Mesendoderm (in vitro differentiated cells): ENCODE measurements around the gene FBF1.
"Not testable (repeated sequence)": the region's sequence is repeated elsewhere in the genome, so short reads cannot be mapped to it uniquely, and the experiment has no call there.

Experiments used
- DNase-seq: peaks from one replicate; pipeline ENCODE4 v3.0.0; 2013
- H2AK5ac ChIP-seq: 2 replicates; pipeline ENCODE4 v1.6.1; 2013; ENCODE audit warnings: low read length, inconsistent platforms
- H2BK120ac ChIP-seq: 2 replicates; pipeline ENCODE4 v1.6.1; 2013; ENCODE audit warnings: low read depth, mild to moderate bottlenecking, low read length, moderate library complexity, mixed read lengths
- H2BK15ac ChIP-seq: replicated peaks from 2 replicates; pipeline ENCODE4 v1.6.1; 2013; ENCODE audit warnings: low read depth, mild to moderate bottlenecking, moderate library complexity
- H2BK5ac ChIP-seq: 2 replicates; pipeline ENCODE4 v1.6.1; 2013; ENCODE audit warnings: low read length, inconsistent platforms
- H3K18ac ChIP-seq: 2 replicates; pipeline ENCODE4 v1.6.1; 2013; ENCODE audit warnings: mild to moderate bottlenecking, low read length, mixed read lengths
- H3K23ac ChIP-seq: one replicate; pipeline ENCODE4 v1.6.1; 2013; ENCODE audit warnings: low read length
- H3K27ac ChIP-seq: 2 replicates; pipeline ENCODE4 v1.5.1; 2013; ENCODE audit warnings: low read depth, mild to moderate bottlenecking, inconsistent platforms, low read length, moderate library complexity
- H3K27me3 ChIP-seq: 2 replicates; pipeline ENCODE4 v1.6.1; 2013; ENCODE audit warnings: low read length, control low read depth, mild to moderate bottlenecking, inconsistent platforms; ENCODE audit not compliant: insufficient read depth, poor library complexity
- H3K36me3 ChIP-seq: 2 replicates; pipeline ENCODE4 v1.6.1; 2013; ENCODE audit warnings: low read length, inconsistent platforms; ENCODE audit not compliant: control insufficient read depth, insufficient read depth
- H3K4ac ChIP-seq: one replicate; pipeline ENCODE4 v1.6.1; 2013; ENCODE audit warnings: low read depth, mild to moderate bottlenecking, low read length, moderate library complexity
- H3K4me1 ChIP-seq: 2 replicates; pipeline ENCODE4 v1.6.1; 2013; ENCODE audit warnings: low read depth, low read length, inconsistent platforms; ENCODE audit not compliant: control insufficient read depth
- H3K4me2 ChIP-seq: 2 replicates; pipeline ENCODE4 v1.6.1; 2013; ENCODE audit warnings: low read length
- H3K4me3 ChIP-seq: 2 replicates; pipeline ENCODE4 v1.5.1; 2013; ENCODE audit warnings: mild to moderate bottlenecking, low read length
- H3K56ac ChIP-seq: one replicate; pipeline ENCODE4 v1.6.1; 2013; ENCODE audit warnings: low read length
- H3K79me1 ChIP-seq: 2 replicates; pipeline ENCODE4 v1.6.1; 2013; ENCODE audit warnings: low read length, inconsistent platforms
- H3K79me2 ChIP-seq: 2 replicates; pipeline ENCODE4 v1.6.1; 2013; ENCODE audit warnings: mild to moderate bottlenecking, low read length; ENCODE audit not compliant: control insufficient read depth, insufficient read depth
- H3K9ac ChIP-seq: 2 replicates; pipeline ENCODE4 v1.6.1; 2013; ENCODE audit warnings: low read length, inconsistent platforms
- H4K5ac ChIP-seq: one replicate; pipeline ENCODE4 v1.6.1; 2013; ENCODE audit warnings: low read length
- H4K8ac ChIP-seq: one replicate; pipeline ENCODE4 v1.6.1; 2013; ENCODE audit warnings: low read depth, mild to moderate bottlenecking, control low read depth, low read length, moderate library complexity
- WGBS: extraction: QIAGEN DNeasy Blood & Tissue Kit; methylation state at CpG from one replicate; pipeline ENCODE4 v1.1.7; 2013; ENCODE audit warnings: low lambda C conversion rate, missing lambda C conversion rate; ENCODE audit not compliant: insufficient coverage; ENCODE audit errors: extremely low coverage; 5-methylcytosine and 5-hydroxymethylcytosine counted together

FBF1 gene

DNA sequence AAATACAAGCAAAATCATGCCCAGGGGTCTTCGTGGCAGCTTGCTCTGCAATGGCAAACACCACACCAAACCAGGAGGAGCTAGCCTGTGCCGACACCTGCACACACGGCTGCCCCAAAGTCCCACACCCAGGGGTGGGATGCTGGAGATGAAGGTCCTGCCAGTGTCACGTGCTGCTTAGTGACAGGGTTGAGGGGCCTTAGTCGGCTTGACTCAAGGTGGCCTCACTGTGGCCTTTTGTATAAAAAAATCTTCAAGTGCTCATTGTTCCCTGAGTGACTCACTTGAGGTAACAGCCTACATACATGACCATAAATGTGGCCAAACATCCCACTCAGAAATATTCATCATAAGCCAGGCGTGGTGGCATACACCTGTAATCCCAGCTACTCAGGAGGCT, 51.4 kb downstream of the FBF1 start:
- no peak overlapping the region for H3K9ac ChIP-seq
- no peak overlapping the region for H3K23ac ChIP-seq
- H3K36me3 ChIP-seq, result peaks cover 3% of the 10 kb centered on the region
- H2BK15ac ChIP-seq, result no peak overlapping the region
- DNase-seq, result no peak
- no peak overlapping the region for H3K4me3 ChIP-seq
- H4K8ac ChIP-seq, result no peak overlapping the region
- H2BK5ac ChIP-seq, result no peak overlapping the region
- no peak overlapping the region for H3K56ac ChIP-seq
- H3K79me1 ChIP-seq, result peaks cover 9% of the 10 kb centered on the region
- no peaks in the 10 kb centered on the region for H3K4me1 ChIP-seq
- peaks cover 7% of the 10 kb centered on the region for H3K79me2 ChIP-seq
- no peak overlapping the region for H3K4me2 ChIP-seq
- H3K27ac ChIP-seq, result no peak overlapping the region
- no peak overlapping the region for H2BK120ac ChIP-seq
- no peak overlapping the region for H3K18ac ChIP-seq
- no CpG with 5 or more reads among the region's 6 CpGs for WGBS
- no peak overlapping the region for H2AK5ac ChIP-seq
- no peak overlapping the region for H4K5ac ChIP-seq
- H3K4ac ChIP-seq, result no peak overlapping the region
- no peaks in the 10 kb centered on the region for H3K27me3 ChIP-seq

- WGBS, result no CpG with 5 or more reads among the region's 6 CpGs
- no peak overlapping the region for H2BK15ac ChIP-seq
- H3K23ac ChIP-seq, result no peak overlapping the region
- no peak overlapping the region for H3K18ac ChIP-seq
- H3K4me1 ChIP-seq, result no peaks in the 10 kb centered on the region
- H3K9ac ChIP-seq, result no peak overlapping the region
- H3K27me3 ChIP-seq, result no peaks in the 10 kb centered on the region
- peaks cover 2% of the 10 kb centered on the region for H3K79me1 ChIP-seq
- no peak overlapping the region for H3K56ac ChIP-seq
- H4K8ac ChIP-seq, result no peak overlapping the region
- H3K4me3 ChIP-seq, result no peak overlapping the region
- H2BK120ac ChIP-seq, result no peak overlapping the region
- H3K4me2 ChIP-seq, result no peak overlapping the region
- no peak for DNase-seq
- H3K36me3 ChIP-seq, result peaks cover 3% of the 10 kb centered on the region
- no peak overlapping the region for H3K27ac ChIP-seq
- H2AK5ac ChIP-seq, result no peak overlapping the region
- no peak overlapping the region for H4K5ac ChIP-seq
- H2BK5ac ChIP-seq, result no peak overlapping the region
- no peaks in the 10 kb centered on the region for H3K79me2 ChIP-seq
- H3K4ac ChIP-seq, result no peak overlapping the region
These were observed 52.4 kb downstream of the FBF1 start for GRCh38 chr17:75888484-75888883.

- not testable (repeated sequence) for H2BK15ac ChIP-seq, DNase-seq, H3K79me1 ChIP-seq, H2BK5ac ChIP-seq, H2AK5ac ChIP-seq, H3K18ac ChIP-seq, H3K4ac ChIP-seq, H3K23ac ChIP-seq, H3K4me3 ChIP-seq, H2BK120ac ChIP-seq, H3K79me2 ChIP-seq, H3K27me3 ChIP-seq, H3K27ac ChIP-seq, H3K4me1 ChIP-seq, H4K5ac ChIP-seq, H4K8ac ChIP-seq, H3K36me3 ChIP-seq, H3K9ac ChIP-seq, H3K4me2 ChIP-seq, H3K56ac ChIP-seq
- no CpG with 5 or more reads among the region's 9 CpGs for WGBS
These were observed 55.0 kb downstream of the FBF1 start for GRCh38 chr17:75885860-75886259.

DNA sequence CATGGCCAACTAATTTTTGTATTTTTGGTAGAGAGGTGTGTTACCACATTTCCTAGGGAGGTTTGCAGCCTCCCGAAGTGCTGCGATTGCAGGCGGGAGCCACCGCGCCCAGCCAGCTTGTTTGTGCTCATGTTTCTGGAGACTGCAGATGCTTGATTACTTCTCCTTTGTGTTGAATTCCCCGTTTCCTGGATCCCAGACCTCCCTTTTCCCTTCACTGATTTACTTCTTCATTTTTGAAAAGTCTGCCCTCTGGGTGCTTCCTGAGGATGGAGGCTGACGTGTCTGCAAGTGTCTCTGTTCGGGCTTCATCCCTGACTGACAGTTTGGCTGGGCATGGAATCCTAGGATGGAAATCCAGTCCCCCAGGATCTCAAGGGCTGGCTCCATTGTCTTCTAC, 55.4 kb downstream of the FBF1 start:
- no peak overlapping the region for H3K23ac ChIP-seq
- no peak overlapping the region for H2BK15ac ChIP-seq
- H3K27ac ChIP-seq, result no peak overlapping the region
- H2BK120ac ChIP-seq, result no peak overlapping the region
- H3K27me3 ChIP-seq, result no peaks in the 10 kb centered on the region
- H3K4ac ChIP-seq, result no peak overlapping the region
- H2BK5ac ChIP-seq, result no peak overlapping the region
- H3K36me3 ChIP-seq, result no peaks in the 10 kb centered on the region
- no peak overlapping the region for H4K5ac ChIP-seq
- no peak overlapping the region for H3K56ac ChIP-seq
- H2AK5ac ChIP-seq, result no peak overlapping the region
- no peaks in the 10 kb centered on the region for H3K79me1 ChIP-seq
- no peak overlapping the region for H3K4me2 ChIP-seq
- H4K8ac ChIP-seq, result no peak overlapping the region
- no peak overlapping the region for H3K18ac ChIP-seq
- no peak overlapping the region for H3K9ac ChIP-seq
- no peak for DNase-seq
- H3K4me1 ChIP-seq, result no peaks in the 10 kb centered on the region
- H3K4me3 ChIP-seq, result no peak overlapping the region
- no peaks in the 10 kb centered on the region for H3K79me2 ChIP-seq
- WGBS, result no CpG with 5 or more reads among the region's 8 CpGs

GRCh38 chr17:75881678-75882454, 59.0 kb downstream of the FBF1 start:
- Histone ChIP-seq H2BK120ac (no peak overlapping the region), H3K79me2 (no peaks in the 10 kb centered on the region), H3K4me2 (no peak overlapping the region), H2AK5ac (no peak overlapping the region), H3K4ac (no peak overlapping the region), H2BK15ac (no peak overlapping the region), H3K27me3 (no peaks in the 10 kb centered on the region), H2BK5ac (no peak overlapping the region), H4K5ac (no peak overlapping the region), H3K56ac (no peak overlapping the region), H4K8ac (no peak overlapping the region), H3K4me1 (no peaks in the 10 kb centered on the region), H3K4me3 (no peak overlapping the region), H3K23ac (no peak overlapping the region), H3K27ac (no peak overlapping the region), H3K18ac (no peak overlapping the region), H3K9ac (no peak overlapping the region), H3K79me1 (no peaks in the 10 kb centered on the region), H3K36me3 (no peaks in the 10 kb centered on the region)
- no CpG with 5 or more reads among the region's 15 CpGs for WGBS
- no peak for DNase-seq

DNA sequence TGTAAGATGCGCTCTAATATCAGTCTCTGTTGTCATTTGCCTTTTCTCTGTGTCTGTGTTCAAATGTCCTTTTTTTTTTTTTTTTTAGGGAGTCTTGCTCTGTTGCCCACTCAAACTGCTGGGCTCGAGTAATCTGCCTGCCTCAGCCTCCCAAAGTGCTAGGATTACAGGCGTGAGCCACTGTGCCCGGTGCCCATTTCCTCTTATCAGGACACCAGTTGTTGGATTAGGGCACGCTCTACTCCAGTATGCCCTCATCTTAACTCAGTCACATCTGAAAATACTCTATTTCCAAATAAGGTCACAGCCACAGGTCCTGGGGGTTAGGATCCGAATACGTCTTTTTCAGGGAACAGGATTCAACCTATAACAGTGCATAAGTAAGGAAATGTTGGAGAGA, 60.6 kb downstream of the FBF1 start:
- H3K23ac ChIP-seq, result no peak overlapping the region
- no peak overlapping the region for H3K4me3 ChIP-seq
- WGBS, result no CpG with 5 or more reads among the region's 7 CpGs

More for the DNA sequence above, 60.6 kb downstream of the FBF1 start:
- H3K27ac ChIP-seq, result no peak overlapping the region
- H3K9ac ChIP-seq, result no peak overlapping the region
- H3K79me1 ChIP-seq, result no peaks in the 10 kb centered on the region
- no peak for DNase-seq
- no peaks in the 10 kb centered on the region for H3K4me1 ChIP-seq
- H2AK5ac ChIP-seq, result no peak overlapping the region
- no peak overlapping the region for H3K4me2 ChIP-seq
- H3K4ac ChIP-seq, result no peak overlapping the region
- no peak overlapping the region for H4K8ac ChIP-seq
- H3K56ac ChIP-seq, result no peak overlapping the region
- H2BK120ac ChIP-seq, result no peak overlapping the region
- no peaks in the 10 kb centered on the region for H3K27me3 ChIP-seq
- H3K36me3 ChIP-seq, result no peaks in the 10 kb centered on the region
- no peak overlapping the region for H2BK5ac ChIP-seq
- no peak overlapping the region for H3K18ac ChIP-seq
- H2BK15ac ChIP-seq, result no peak overlapping the region
- H4K5ac ChIP-seq, result no peak overlapping the region
- no peaks in the 10 kb centered on the region for H3K79me2 ChIP-seq
